ENCODE measurements around the gene ADAM10.

DNA sequence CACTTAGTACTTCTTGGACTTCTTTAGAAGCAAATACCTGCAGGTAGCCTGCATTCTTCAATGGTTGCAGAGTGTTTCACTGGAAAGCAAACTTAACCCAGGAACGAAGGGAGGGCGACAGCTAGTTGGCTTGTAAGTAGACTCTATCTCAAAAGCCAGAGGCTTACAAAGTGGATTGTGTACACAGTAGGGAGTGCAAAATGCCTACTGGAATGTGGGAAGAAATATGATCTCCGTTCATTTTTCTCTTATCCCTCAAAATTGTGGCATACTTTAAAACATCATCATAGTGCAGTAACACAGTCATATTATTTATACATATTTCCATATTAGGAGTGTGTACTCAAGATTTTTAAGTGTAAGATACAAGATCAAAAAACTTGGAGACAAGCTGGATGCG is 162.0 kb downstream of the ADAM10 start:
- TF ChIP-seq CTCF (IDR thresholded peaks at IDR 0.05; ENCODE audit: control extremely low read depth in 1 of 3, insufficient read depth in 1 of 3, low read depth in 1 of 3, low read length in 3 of 3) (no peak), SP1 (IDR thresholded peaks at IDR 0.05; ENCODE audit: low read depth, low read length) (no peak), EP300 (IDR thresholded peaks at IDR 0.05; ENCODE audit: borderline replicate concordance in 1 of 2, low read depth in 2 of 2, low read length in 2 of 2) (no peak), CEBPB (IDR thresholded peaks at IDR 0.05; ENCODE audit: low read depth, low read length) (no peak), NANOG (IDR thresholded peaks at IDR 0.05; ENCODE audit: insufficient read depth, low read depth, low read length, poor library complexity, severe bottlenecking) (no peak), CHD2 (IDR thresholded peaks at IDR 0.05; ENCODE audit: low read length) (no peak), BRCA1 (IDR thresholded peaks at IDR 0.05; ENCODE audit: low read depth, low read length) (no peak), RAD21 (IDR thresholded peaks at IDR 0.05 in 1 of 2, conservative IDR thresholded peaks at IDR 0.05 in 1 of 2; ENCODE audit: low read depth in 2 of 2, low read length in 2 of 2) (no peak), CREB1 (IDR thresholded peaks at IDR 0.05) (no peak), RFX5 (IDR thresholded peaks at IDR 0.05; ENCODE audit: borderline replicate concordance, low read depth, low read length) (no peak), POLR2A (IDR thresholded peaks at IDR 0.05; ENCODE audit: control extremely low read depth in 1 of 2, low read depth in 2 of 2, low read length in 2 of 2) (no peak)

Measured in H1 (cell line).